ENCODE data around the gene FAM131C.

- no peak for TF ChIP-seq POLR2A (IDR thresholded peaks at IDR 0.05; ENCODE audit: low read depth, low read length)
- TF ChIP-seq TAF1 (IDR thresholded peaks at IDR 0.05; ENCODE audit: borderline replicate concordance, low read depth, low read length): no peak
- TF ChIP-seq POLR2AphosphoS5 (IDR thresholded peaks at IDR 0.05; ENCODE audit: low read depth, low read length): no peak
These were observed 50.3 kb downstream of the FAM131C start for GRCh38 chr1:16023050-16023653.
